Measurements from ENCODE around the gene SSBP4.

The SSBP4 gene

DNA sequence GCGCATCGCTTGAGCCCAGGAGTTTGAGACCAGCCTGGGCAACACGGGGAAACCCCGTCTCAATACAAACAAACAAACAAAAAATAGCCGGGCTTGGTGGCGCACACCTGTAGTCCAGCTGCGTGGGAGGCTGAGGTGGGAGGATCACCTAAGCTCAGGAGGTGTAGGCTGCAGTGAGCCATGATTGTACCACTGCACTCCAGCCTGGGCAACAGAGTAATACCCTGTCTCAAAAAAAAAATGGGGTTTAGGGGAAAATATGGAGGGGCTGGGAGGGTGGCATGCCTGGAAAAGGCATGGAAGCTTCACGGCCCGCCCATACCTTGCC is 20.7 kb downstream of the SSBP4 start:
- no peak for DNase-seq (ENCODE audit: extremely low spot score)
- POLR2A ChIA-PET, result no interaction called here
- CTCF ChIA-PET, result no interaction called here
- TF ChIP-seq SP1 (IDR thresholded peaks at IDR 0.05) (no peak), NFRKB (IDR thresholded peaks at IDR 0.05) (no peak), TARDBP (IDR thresholded peaks at IDR 0.05) (no peak), L3MBTL2 (conservative IDR thresholded peaks at IDR 0.05) (no peak), ZNF384 (IDR thresholded peaks at IDR 0.05) (no peak), HDGF (IDR thresholded peaks at IDR 0.05; ENCODE audit: borderline replicate concordance) (no peak), LEF1 (IDR thresholded peaks at IDR 0.05; ENCODE audit: borderline replicate concordance) (no peak), BHLHE40 (IDR thresholded peaks at IDR 0.05; ENCODE audit: borderline replicate concordance) (no peak), FOXM1 (IDR thresholded peaks at IDR 0.05; ENCODE audit: borderline replicate concordance) (no peak), FOXA1 (IDR thresholded peaks at IDR 0.05) (no peak), ARNT (IDR thresholded peaks at IDR 0.05) (no peak), SUZ12 (IDR thresholded peaks at IDR 0.05) (no peak)
- TF ChIP-seq, protein P1, sequence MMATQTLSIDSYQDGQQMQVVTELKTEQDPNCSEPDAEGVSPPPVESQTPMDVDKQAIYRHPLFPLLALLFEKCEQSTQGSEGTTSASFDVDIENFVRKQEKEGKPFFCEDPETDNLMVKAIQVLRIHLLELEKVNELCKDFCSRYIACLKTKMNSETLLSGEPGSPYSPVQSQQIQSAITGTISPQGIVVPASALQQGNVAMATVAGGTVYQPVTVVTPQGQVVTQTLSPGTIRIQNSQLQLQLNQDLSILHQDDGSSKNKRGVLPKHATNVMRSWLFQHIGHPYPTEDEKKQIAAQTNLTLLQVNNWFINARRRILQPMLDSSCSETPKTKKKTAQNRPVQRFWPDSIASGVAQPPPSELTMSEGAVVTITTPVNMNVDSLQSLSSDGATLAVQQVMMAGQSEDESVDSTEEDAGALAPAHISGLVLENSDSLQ (IDR thresholded peaks at IDR 0.05), result no peak

DNA sequence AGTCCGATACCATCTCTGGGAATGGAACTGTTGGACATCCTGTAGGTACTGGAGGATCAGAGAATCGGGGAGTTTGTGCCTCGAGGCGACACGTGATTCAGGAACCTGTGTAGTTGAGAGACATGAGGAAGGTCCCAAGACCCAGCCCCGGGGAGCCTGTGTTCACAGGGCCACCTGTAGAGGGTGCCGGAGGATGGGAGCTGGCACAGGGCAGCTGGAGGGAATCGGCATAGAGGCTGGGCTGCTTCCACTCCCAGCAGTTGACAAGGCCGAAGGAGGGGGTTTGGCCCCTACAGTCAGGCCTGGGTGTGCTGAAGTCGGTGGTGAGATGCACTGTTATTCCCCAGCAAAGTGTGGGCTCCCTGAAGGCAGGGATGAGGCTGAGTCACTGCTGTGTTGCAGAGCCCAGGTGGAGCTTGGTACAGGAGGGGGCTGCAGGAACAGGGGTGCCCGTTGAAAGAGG is 21.2 kb downstream of the SSBP4 start:
- TF ChIP-seq L3MBTL2 (conservative IDR thresholded peaks at IDR 0.05) (no peak), FOXA1 (IDR thresholded peaks at IDR 0.05) (no peak), NFRKB (IDR thresholded peaks at IDR 0.05) (no peak), FOXM1 (IDR thresholded peaks at IDR 0.05; ENCODE audit: borderline replicate concordance) (no peak), HDGF (IDR thresholded peaks at IDR 0.05; ENCODE audit: borderline replicate concordance) (no peak), SP1 (IDR thresholded peaks at IDR 0.05) (no peak), CTBP1 (IDR thresholded peaks at IDR 0.05; ENCODE audit: borderline replicate concordance) (no peak), ARNT (IDR thresholded peaks at IDR 0.05) (no peak), BHLHE40 (IDR thresholded peaks at IDR 0.05; ENCODE audit: borderline replicate concordance) (no peak), FOXK2 (IDR thresholded peaks at IDR 0.05) (no peak), ELF4 (IDR thresholded peaks at IDR 0.05) (no peak), ZNF384 (IDR thresholded peaks at IDR 0.05) (no peak), SUZ12 (IDR thresholded peaks at IDR 0.05) (no peak), TARDBP (IDR thresholded peaks at IDR 0.05) (no peak), LEF1 (IDR thresholded peaks at IDR 0.05; ENCODE audit: borderline replicate concordance) (no peak)
- TF ChIP-seq, protein P1 (IDR thresholded peaks at IDR 0.05), result no peak
- ChIA-PET POLR2A (interaction anchor here (0.5 kb wide), 1 partner anchor 151 kb away, joined by 4 read pairs; no protein-coding TSS in a partner anchor), CTCF (interaction anchor here (0.6 kb wide), 3 partner anchors 17 to 399 kb away, joined by 3 read pairs; no protein-coding TSS in a partner anchor)
- no peak for DNase-seq (ENCODE audit: extremely low spot score)

DNA sequence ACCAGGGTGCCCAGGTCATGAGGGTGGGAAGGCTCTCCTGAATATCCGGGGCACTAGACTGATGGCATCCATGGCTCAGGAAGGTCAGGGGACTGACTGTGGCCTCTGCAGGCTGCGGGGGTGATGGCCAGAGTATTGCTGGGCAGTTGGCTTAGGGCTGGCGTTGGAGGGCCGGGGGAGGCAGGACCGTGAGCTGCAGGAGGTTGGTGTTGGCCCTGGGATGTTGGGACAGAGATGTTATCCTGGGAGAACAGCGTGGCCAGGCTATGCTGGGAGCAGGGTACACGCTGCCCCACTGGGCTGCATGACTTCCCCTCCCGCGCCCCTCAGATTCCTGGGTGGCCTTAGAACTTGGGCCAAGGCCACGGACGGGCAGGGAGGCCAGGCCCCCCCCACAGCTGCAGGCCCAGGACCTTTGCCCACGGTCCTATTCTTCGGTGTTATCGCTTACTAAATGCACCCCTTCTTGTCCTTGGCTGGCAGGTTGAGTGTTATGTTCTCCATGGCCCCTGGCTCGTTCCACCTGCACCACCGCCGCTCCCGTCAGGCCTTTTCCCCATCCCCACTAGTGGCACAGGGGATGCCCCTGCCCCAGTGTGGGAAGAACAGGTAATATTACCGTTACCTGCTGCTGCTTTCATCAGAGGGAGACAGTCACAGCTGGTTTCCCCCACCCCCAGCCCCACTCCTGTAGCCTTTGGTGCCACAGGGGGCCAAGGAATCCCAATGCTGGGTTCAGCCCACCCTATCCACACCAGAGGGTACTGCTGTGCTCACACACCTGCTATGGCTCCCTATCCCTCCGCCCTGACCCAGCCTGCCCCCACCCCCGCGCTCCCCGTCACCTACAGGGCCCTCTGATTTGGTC is 22.0 kb downstream of the SSBP4 start:
- DNase-seq (ENCODE audit: extremely low spot score), result no peak
- POLR2A ChIA-PET, result no interaction called here
- CTCF ChIA-PET, result interaction anchor here (0.6 kb wide), 3 partner anchors 16 to 398 kb away, joined by 3 read pairs; no protein-coding TSS in a partner anchor
- TF ChIP-seq FOXM1 (IDR thresholded peaks at IDR 0.05; ENCODE audit: borderline replicate concordance) (no peak), ELF4 (IDR thresholded peaks at IDR 0.05) (no peak), SUZ12 (IDR thresholded peaks at IDR 0.05) (no peak), ZNF384 (IDR thresholded peaks at IDR 0.05) (no peak), LEF1 (IDR thresholded peaks at IDR 0.05; ENCODE audit: borderline replicate concordance) (no peak), HDGF (IDR thresholded peaks at IDR 0.05; ENCODE audit: borderline replicate concordance) (no peak), FOXA1 (IDR thresholded peaks at IDR 0.05) (no peak), FOXK2 (IDR thresholded peaks at IDR 0.05) (no peak), SP1 (IDR thresholded peaks at IDR 0.05) (no peak), TARDBP (IDR thresholded peaks at IDR 0.05) (no peak), NFRKB (IDR thresholded peaks at IDR 0.05) (no peak), CTBP1 (IDR thresholded peaks at IDR 0.05; ENCODE audit: borderline replicate concordance) (no peak), BHLHE40 (IDR thresholded peaks at IDR 0.05; ENCODE audit: borderline replicate concordance) (no peak), L3MBTL2 (conservative IDR thresholded peaks at IDR 0.05) (no peak), ARNT (IDR thresholded peaks at IDR 0.05) (no peak)
- TF ChIP-seq, protein P1 (IDR thresholded peaks at IDR 0.05), result no peak

DNA sequence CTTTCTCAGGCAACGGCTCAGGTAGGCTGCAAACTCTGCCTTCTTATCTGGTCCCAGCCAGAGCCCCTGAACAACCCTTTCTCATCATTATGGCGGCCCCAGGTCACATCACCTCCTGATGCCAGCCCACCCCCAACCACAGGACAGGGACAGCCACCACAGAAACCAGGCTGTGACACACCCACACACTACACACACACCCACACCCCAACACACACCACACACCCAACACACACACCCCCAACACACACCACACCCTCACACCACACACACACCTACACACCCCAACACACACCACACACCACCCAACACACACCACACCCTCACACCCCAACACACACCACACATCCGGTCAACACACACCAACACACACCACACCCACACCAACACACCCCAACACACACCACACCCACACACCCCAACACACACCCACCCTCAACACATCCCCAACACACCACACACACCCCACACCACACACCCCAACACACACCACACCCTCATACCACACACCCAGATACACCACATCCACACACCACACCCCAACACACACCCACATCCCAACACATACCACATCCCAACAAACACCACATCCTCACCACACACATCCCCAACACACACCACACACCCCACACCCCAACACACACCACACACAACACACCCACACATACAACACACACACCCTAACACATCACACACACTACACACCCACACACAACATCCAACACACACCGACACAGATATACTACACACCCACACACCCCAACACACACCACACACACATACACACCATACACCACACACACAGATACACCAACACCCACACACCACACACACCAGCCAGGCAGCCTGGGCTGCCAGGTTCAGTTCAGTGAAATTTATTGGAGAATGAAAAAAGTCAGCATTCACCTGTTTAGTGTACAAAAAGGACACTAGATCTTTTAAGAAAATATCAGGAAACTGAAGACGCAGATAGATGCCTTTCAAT is 22.9 kb downstream of the SSBP4 start:
- no peak for DNase-seq (ENCODE audit: extremely low spot score)
- ChIA-PET CTCF (interaction anchor here (0.6 to 1.1 kb wide), 2 partner anchors 19 to 842 kb away, joined by 3 read pairs; no protein-coding TSS in a partner anchor), POLR2A (no interaction called here)
- peak; percentile 44; the same call in 1 of the 2 replicates for TF ChIP-seq TARDBP (IDR thresholded peaks at IDR 0.05)
- TF ChIP-seq FOXA1 (IDR thresholded peaks at IDR 0.05), result no peak
- TF ChIP-seq L3MBTL2 (conservative IDR thresholded peaks at IDR 0.05), result no peak

DNA sequence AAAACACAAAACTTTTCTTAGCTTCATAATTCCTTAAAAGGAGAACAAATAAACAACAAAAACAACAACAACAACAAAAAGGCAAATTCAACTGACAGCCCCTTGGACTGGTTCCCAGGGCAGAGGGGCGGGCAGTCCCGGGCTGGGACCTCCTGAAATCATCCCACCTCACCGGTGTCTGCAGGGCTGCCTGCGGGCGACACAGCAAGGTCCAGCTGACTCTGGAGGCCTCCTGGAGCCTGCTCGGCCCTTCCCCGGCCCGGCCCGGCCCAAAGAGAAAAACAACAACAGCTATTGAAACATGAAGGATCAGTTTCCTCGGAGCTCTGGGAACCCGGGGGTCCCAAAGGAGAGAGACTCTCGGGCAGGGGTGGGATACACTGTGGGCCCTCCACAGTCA is 23.7 kb downstream of the SSBP4 start:
- ChIA-PET POLR2A (no interaction called here), CTCF (interaction anchor here (0.6 to 1.1 kb wide), 2 partner anchors 19 to 841 kb away, joined by 3 read pairs; no protein-coding TSS in a partner anchor)
- DNase-seq (ENCODE audit: extremely low spot score), result no peak
- no peak for TF ChIP-seq FOXK2 (IDR thresholded peaks at IDR 0.05)
- no peak for TF ChIP-seq BHLHE40 (IDR thresholded peaks at IDR 0.05; ENCODE audit: borderline replicate concordance)
- TF ChIP-seq, protein P1 (IDR thresholded peaks at IDR 0.05), result no peak
- TF ChIP-seq FOXM1 (IDR thresholded peaks at IDR 0.05; ENCODE audit: borderline replicate concordance), result no peak
- TF ChIP-seq ARNT (IDR thresholded peaks at IDR 0.05), result no peak

Data from HEK293T (cell line).